Measurements from ENCODE around the gene CLEC4M. TPM values are rescaled to one million over a fixed set of nuclear protein-coding genes. Genes with fewer than 3 reads are reported as not detected.

Gene CLEC4M
- total and polyA plus RNA-seq, 2 experiments from 2014 or later: not detected

GRCh38 chr19:7734220-7735203 is 28.5 kb upstream of the CLEC4M start:
- Histone ChIP-seq H4K20me1 (replicated peaks; ENCODE audit: insufficient read depth) (no peaks in the 10 kb centered on the region), H3K4me2 (no peak overlapping the region), H3K36me3 (ENCODE audit: insufficient read depth) (no peaks in the 10 kb centered on the region), H3K9me2 (ENCODE audit: insufficient read depth) (no peaks in the 10 kb centered on the region), H2AFZ (no peak overlapping the region), H3K4me1 (ENCODE audit: insufficient read depth) (no peaks in the 10 kb centered on the region), H3K79me2 (replicated peaks; ENCODE audit: insufficient read depth) (no peaks in the 10 kb centered on the region), H3K27me3 (ENCODE audit: insufficient read depth) (peaks cover 31% of the 10 kb centered on the region), H3K4me3 (no peak overlapping the region), H3F3A (replicated peaks; ENCODE audit: low read depth) (no peaks in the 10 kb centered on the region), H3K27ac (ENCODE audit: low read depth) (no peak overlapping the region)
- H3K27me3 Mint-ChIP-seq (ENCODE audit: insufficient read depth, low read depth, poor library complexity): peaks cover 26% of the 10 kb centered on the region
- no peaks in the 10 kb centered on the region for H3K36me3 Mint-ChIP-seq (ENCODE audit: low read depth)
- no peak for TF ChIP-seq ZNF114 (CRISPR knock-in tag; IDR thresholded peaks at IDR 0.05)
- no peak for TF ChIP-seq ZNF331 (CRISPR knock-in tag; IDR thresholded peaks at IDR 0.05; ENCODE audit: low read depth)
- no peak for TF ChIP-seq REST (IDR thresholded peaks at IDR 0.05; ENCODE audit: unreplicated experiment)
- TF ChIP-seq STAT1 (IDR thresholded peaks at IDR 0.05; ENCODE audit: unreplicated experiment): no peak
- TF ChIP-seq EZH2phosphoT487 (IDR thresholded peaks at IDR 0.05; ENCODE audit: unreplicated experiment): no peak
- TF ChIP-seq ETS1 (IDR thresholded peaks at IDR 0.05): no peak
- no peak for TF ChIP-seq CTCF (conservative IDR thresholded peaks at IDR 0.05; ENCODE audit: low read depth in 2 of 2)
- no peak for TF ChIP-seq JUNB (IDR thresholded peaks at IDR 0.05; ENCODE audit: unreplicated experiment)
- TF ChIP-seq ZNF462 (CRISPR knock-in tag; IDR thresholded peaks at IDR 0.05): no peak
- no peak for TF ChIP-seq EZH2 (IDR thresholded peaks at IDR 0.05; ENCODE audit: low read depth, unreplicated experiment)
- TF ChIP-seq CREB1 (CRISPR knock-in tag; IDR thresholded peaks at IDR 0.05; ENCODE audit: low read depth): no peak
- no peak for TF ChIP-seq NANOG (IDR thresholded peaks at IDR 0.05; ENCODE audit: borderline replicate concordance)
- no peak for TF ChIP-seq POLR2AphosphoS5 (IDR thresholded peaks at IDR 0.05; ENCODE audit: low read depth)
- H3K4me1 Mint-ChIP-seq: peaks cover 11% of the 10 kb centered on the region
- ATAC-seq: no peak
- no peak for DNase-seq (ENCODE audit: low spot score)
- no peaks in the 10 kb centered on the region for H3K9me3 Mint-ChIP-seq
- no peak overlapping the region for H3K27ac Mint-ChIP-seq
- no peak overlapping the region for H3K4me3 Mint-ChIP-seq

Measured in GM23338 (cell line).